Liver (tissue), 9 donors: ENCODE data around the gene SLC34A3. TPM values are rescaled to one million over a fixed set of nuclear protein-coding genes. Genes with fewer than 3 reads are reported as not detected.

Source experiments
- DNase-seq: peaks from one replicate; pipeline ENCODE4 v3.0.0-alpha.2; 2017; ENCODE audit warnings: low spot score
- H3K27ac ChIP-seq, 2 donors: one replicate each; pipeline ENCODE4 v1.7.0; 2013; ENCODE audit warnings: inconsistent platforms in 2 of 2, low read length in 2 of 2, control low read depth in 1 of 2, low read depth in 1 of 2, mild to moderate bottlenecking in 1 of 2
- H3K27me3 ChIP-seq, 4 donors: one replicate each; pipeline versions ENCODE4 v1.6.1 to v1.7.0; 2013; ENCODE audit warnings: low read length in 3 of 4, inconsistent platforms in 1 of 4, mild to moderate bottlenecking in 1 of 4, moderate library complexity in 1 of 4; ENCODE audit not compliant: control insufficient read depth in 4 of 4, insufficient read depth in 4 of 4
- H3K36me3 ChIP-seq, 4 donors: one replicate each; pipeline versions ENCODE4 v1.6.1 to v1.7.0; 2013; ENCODE audit warnings: low read length in 3 of 4, mild to moderate bottlenecking in 3 of 4, low read depth in 1 of 4, moderate library complexity in 1 of 4; ENCODE audit not compliant: control insufficient read depth in 4 of 4, insufficient read depth in 3 of 4
- H3K4me1 ChIP-seq, 4 donors: one replicate each; pipeline versions ENCODE4 v1.6.1 to v1.7.0; 2013; ENCODE audit warnings: low read length in 3 of 4, mild to moderate bottlenecking in 3 of 4, moderate library complexity in 1 of 4; ENCODE audit not compliant: control insufficient read depth in 4 of 4, insufficient read depth in 4 of 4
- H3K4me3 ChIP-seq, 3 donors: one replicate each; pipeline versions ENCODE4 v1.6.1 to v1.7.0; 2013; ENCODE audit warnings: low read length in 3 of 3, control low read depth in 1 of 3, low read depth in 1 of 3, mild to moderate bottlenecking in 1 of 3
- H3K9ac ChIP-seq, 2 donors: one replicate each; pipeline ENCODE4 v1.7.0; 2013; ENCODE audit warnings: low read length in 2 of 2, mild to moderate bottlenecking in 2 of 2, moderate library complexity in 2 of 2, control low read depth in 1 of 2, low read depth in 1 of 2
- H3K9me3 ChIP-seq, 4 donors: one replicate each; pipeline versions ENCODE4 v1.6.1 to v1.7.0; 2013; ENCODE audit warnings: low read length in 3 of 4; ENCODE audit not compliant: control insufficient read depth in 4 of 4
- EGR1 ChIP-seq, 2 donors: IDR thresholded peaks; 2 replicates each; pipeline ENCODE4 v1.6.1; 2016 to 2018; ENCODE audit warnings: antibody characterized with exemption in 2 of 2, low read depth in 2 of 2
- JUND ChIP-seq, 2 donors: IDR thresholded peaks; 2 replicates each; pipeline ENCODE4 v1.6.1; 2016; ENCODE audit warnings: antibody characterized with exemption in 2 of 2
- NR2F2 ChIP-seq: IDR thresholded peaks from 2 replicates; pipeline ENCODE4 v1.6.1; 2016; ENCODE audit warnings: antibody characterized with exemption
- RXRA ChIP-seq, 2 donors: IDR thresholded peaks; 2 replicates each; pipeline ENCODE4 v1.6.1; 2017 to 2018; ENCODE audit warnings: antibody characterized with exemption in 2 of 2, mild to moderate bottlenecking in 1 of 2
- SP1 ChIP-seq: IDR thresholded peaks from 2 replicates; pipeline ENCODE4 v1.6.1; 2018; ENCODE audit warnings: antibody characterized with exemption, mild to moderate bottlenecking
- YY1 ChIP-seq: IDR thresholded peaks from 2 replicates; pipeline ENCODE4 v1.6.1; 2016; ENCODE audit warnings: antibody characterized with exemption, mild to moderate bottlenecking
- WGBS: extraction: QIAGEN DNeasy Blood & Tissue Kit; methylation state at CpG from one replicate; pipeline ENCODE4 v1.1.7; 2013; 5-methylcytosine and 5-hydroxymethylcytosine counted together
- polyA plus RNA-seq, 2 donors: library from polyadenylated mRNA; stranded (reverse) in 1 of 2; unstranded in 1 of 2; fragments of 200-250 nt in 1 of 2; fragments of >200 nt in 1 of 2; fragmentation: Nextera tagmentation in 1 of 2; extraction: Ambion mirVana in 1 of 2; gene quantifications; one replicate each; pipeline versions ENCODE4 v1.2.1 to v1.2.3, GENCODE V29; 2013 to 2015
- total RNA-seq, 2 donors: library from RNA; depleted of rRNA; stranded (reverse); fragments of >200 nt; gene quantifications; one replicate each; pipeline ENCODE4 v1.2.3, GENCODE V29; 2014
- TF ChIP-seq, protein P1 (sequence below): fragments of 150-350 bp; IDR thresholded peaks from 2 replicates; pipeline ENCODE4 v1.5.1; 2017; ENCODE audit warnings: improper control_type of control experiment, low read depth, low read length; ENCODE audit not compliant: missing input control
- TF ChIP-seq, protein P2 (sequence below): IDR thresholded peaks from 2 replicates; pipeline ENCODE4 v1.6.1; 2016; ENCODE audit warnings: antibody characterized with exemption
- TF ChIP-seq, protein P3 (sequence below): IDR thresholded peaks from 2 replicates; pipeline ENCODE4 v1.6.1; 2016; ENCODE audit warnings: antibody characterized with exemption, mild to moderate bottlenecking
- TF ChIP-seq, protein P4 (sequence below): IDR thresholded peaks from 2 replicates; pipeline ENCODE4 v1.6.1; 2016; ENCODE audit warnings: antibody characterized with exemption
- TF ChIP-seq, protein P5 (sequence below): IDR thresholded peaks from 2 replicates; pipeline ENCODE4 v1.6.1; 2016; ENCODE audit warnings: antibody characterized with exemption
- donor health status: healthy.
- donor health status: healthy.
- donor health status: healthy.
- donor health status: healthy.
- donor health status: healthy.

SLC34A3 gene
- total and polyA plus RNA-seq, 4 donors, result not detected

DNA sequence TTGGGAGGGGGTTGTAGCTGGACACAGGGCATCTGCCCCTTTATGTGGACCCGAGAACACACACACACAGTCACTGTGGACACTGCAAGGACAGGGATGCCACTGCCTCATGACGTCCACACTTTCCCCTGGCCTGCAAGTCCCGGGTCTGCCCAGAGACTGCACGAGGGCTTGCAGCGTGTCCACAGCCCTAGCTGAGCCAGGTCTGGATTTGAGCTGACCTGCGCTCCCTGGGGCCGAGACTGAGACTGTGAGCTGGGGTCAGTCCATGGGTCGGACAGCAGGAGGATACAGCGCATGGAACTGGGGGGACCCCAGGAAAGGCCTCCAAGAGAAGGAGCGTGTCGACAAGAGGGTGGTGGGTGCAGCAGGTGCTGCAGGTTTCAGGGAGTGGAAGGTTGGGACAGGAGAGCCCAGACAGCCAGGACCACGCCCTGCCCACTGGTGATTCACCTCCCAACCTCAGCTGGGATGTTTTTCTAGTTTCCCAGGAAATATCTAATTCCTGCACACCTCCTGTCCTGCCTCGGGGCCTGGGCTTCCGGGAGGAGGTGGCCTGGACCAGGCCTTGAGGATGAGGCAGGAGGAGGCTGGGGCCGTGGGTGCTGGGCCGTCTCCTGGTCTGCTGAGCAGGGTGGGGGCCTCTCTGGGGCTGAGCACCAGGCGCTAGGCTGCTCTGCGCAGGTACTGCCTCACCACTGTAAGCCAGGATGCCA lies 4.2 kb upstream of the SLC34A3 start:
- WGBS, result 63% methylated on average over 18 of the region's 18 CpGs
- Histone ChIP-seq H3K9me3 (no peaks in the 10 kb centered on the region), H3K4me1 (peaks cover 8 to 21% (median 14%) of the 10 kb centered on the region in 4 donors)

More for the DNA sequence above, 4.2 kb upstream of the SLC34A3 start:
- Histone ChIP-seq H3K27ac (no peak overlapping the region), H3K4me3 (no peak overlapping the region), H3K36me3 (no peaks in the 10 kb centered on the region), H3K27me3 (no peaks in the 10 kb centered on the region), H3K9ac (no peak overlapping the region)
- TF ChIP-seq RXRA (IDR thresholded peaks at IDR 0.05) (no peak), NR2F2 (no peak), SP1 (no peak), JUND (IDR thresholded peaks at IDR 0.05) (no peak), EGR1 (IDR thresholded peaks at IDR 0.05; ENCODE audit: low read depth in 2 of 2) (no peak), YY1 (no peak)
- TF ChIP-seq, protein P1, sequence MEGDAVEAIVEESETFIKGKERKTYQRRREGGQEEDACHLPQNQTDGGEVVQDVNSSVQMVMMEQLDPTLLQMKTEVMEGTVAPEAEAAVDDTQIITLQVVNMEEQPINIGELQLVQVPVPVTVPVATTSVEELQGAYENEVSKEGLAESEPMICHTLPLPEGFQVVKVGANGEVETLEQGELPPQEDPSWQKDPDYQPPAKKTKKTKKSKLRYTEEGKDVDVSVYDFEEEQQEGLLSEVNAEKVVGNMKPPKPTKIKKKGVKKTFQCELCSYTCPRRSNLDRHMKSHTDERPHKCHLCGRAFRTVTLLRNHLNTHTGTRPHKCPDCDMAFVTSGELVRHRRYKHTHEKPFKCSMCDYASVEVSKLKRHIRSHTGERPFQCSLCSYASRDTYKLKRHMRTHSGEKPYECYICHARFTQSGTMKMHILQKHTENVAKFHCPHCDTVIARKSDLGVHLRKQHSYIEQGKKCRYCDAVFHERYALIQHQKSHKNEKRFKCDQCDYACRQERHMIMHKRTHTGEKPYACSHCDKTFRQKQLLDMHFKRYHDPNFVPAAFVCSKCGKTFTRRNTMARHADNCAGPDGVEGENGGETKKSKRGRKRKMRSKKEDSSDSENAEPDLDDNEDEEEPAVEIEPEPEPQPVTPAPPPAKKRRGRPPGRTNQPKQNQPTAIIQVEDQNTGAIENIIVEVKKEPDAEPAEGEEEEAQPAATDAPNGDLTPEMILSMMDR, result no peak
- TF ChIP-seq, protein P2, sequence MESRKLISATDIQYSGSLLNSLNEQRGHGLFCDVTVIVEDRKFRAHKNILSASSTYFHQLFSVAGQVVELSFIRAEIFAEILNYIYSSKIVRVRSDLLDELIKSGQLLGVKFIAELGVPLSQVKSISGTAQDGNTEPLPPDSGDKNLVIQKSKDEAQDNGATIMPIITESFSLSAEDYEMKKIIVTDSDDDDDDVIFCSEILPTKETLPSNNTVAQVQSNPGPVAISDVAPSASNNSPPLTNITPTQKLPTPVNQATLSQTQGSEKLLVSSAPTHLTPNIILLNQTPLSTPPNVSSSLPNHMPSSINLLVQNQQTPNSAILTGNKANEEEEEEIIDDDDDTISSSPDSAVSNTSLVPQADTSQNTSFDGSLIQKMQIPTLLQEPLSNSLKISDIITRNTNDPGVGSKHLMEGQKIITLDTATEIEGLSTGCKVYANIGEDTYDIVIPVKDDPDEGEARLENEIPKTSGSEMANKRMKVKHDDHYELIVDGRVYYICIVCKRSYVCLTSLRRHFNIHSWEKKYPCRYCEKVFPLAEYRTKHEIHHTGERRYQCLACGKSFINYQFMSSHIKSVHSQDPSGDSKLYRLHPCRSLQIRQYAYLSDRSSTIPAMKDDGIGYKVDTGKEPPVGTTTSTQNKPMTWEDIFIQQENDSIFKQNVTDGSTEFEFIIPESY, result no peak
- TF ChIP-seq, protein P3, sequence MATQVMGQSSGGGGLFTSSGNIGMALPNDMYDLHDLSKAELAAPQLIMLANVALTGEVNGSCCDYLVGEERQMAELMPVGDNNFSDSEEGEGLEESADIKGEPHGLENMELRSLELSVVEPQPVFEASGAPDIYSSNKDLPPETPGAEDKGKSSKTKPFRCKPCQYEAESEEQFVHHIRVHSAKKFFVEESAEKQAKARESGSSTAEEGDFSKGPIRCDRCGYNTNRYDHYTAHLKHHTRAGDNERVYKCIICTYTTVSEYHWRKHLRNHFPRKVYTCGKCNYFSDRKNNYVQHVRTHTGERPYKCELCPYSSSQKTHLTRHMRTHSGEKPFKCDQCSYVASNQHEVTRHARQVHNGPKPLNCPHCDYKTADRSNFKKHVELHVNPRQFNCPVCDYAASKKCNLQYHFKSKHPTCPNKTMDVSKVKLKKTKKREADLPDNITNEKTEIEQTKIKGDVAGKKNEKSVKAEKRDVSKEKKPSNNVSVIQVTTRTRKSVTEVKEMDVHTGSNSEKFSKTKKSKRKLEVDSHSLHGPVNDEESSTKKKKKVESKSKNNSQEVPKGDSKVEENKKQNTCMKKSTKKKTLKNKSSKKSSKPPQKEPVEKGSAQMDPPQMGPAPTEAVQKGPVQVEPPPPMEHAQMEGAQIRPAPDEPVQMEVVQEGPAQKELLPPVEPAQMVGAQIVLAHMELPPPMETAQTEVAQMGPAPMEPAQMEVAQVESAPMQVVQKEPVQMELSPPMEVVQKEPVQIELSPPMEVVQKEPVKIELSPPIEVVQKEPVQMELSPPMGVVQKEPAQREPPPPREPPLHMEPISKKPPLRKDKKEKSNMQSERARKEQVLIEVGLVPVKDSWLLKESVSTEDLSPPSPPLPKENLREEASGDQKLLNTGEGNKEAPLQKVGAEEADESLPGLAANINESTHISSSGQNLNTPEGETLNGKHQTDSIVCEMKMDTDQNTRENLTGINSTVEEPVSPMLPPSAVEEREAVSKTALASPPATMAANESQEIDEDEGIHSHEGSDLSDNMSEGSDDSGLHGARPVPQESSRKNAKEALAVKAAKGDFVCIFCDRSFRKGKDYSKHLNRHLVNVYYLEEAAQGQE, result no peak
- TF ChIP-seq, protein P4, sequence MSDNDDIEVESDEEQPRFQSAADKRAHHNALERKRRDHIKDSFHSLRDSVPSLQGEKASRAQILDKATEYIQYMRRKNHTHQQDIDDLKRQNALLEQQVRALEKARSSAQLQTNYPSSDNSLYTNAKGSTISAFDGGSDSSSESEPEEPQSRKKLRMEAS, result no peak
- TF ChIP-seq, protein P5, sequence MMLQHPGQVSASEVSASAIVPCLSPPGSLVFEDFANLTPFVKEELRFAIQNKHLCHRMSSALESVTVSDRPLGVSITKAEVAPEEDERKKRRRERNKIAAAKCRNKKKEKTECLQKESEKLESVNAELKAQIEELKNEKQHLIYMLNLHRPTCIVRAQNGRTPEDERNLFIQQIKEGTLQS, result no peak
- DNase-seq, result no peak
